SK-MEL-5 (cell line): ENCODE results near the gene RALGAPA1. TPM values are rescaled to one million over a fixed set of nuclear protein-coding genes. Genes with fewer than 3 reads are reported as not detected.
"Not testable (repeated sequence)": the region's sequence is repeated elsewhere in the genome, so short reads cannot be mapped to it uniquely, and the experiment has no call there.

Source experiments
- DNase-seq: peaks from one replicate; pipeline ENCODE4 v3.0.0-alpha.2; 2016; ENCODE audit warnings: low read depth, low spot score
- in situ Hi-C: cut with HindIII; loops from 2 replicates; pipeline ENCODE4 v1.10.0; 2016; ENCODE audit warnings: low sequenced_read_pairs, high pct_unique_total_duplicates, low pct_unique_long_range_greater_than_20kb
- total RNA-seq: library from RNA; depleted of rRNA; stranded (reverse); fragments of >200 nt; shearing (Covaris generic); gene quantifications from 2 replicates; pipeline ENCODE4 v1.2.3, GENCODE V29; 2014

The RALGAPA1 gene
- total RNA-seq, 1 experiment from 2014 or later: 18.7 TPM

DNA sequence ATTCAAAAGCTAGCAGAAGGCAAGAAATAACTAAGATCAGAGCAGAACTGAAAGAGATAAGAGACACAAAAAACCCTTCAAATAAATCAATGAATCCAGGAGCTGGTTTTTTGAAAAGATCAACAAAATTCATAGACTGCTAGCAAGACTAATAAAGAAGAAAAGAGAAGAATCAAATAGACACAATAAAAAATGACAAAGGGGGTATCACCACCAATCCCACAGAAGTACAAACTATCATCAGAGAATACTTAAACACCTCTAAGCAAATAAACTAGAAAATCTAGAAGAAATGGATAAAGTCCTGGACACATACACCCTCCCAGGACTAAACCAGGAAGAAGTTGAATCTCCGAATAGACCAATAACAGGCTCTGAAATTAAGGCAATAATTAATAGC is 189.6 kb downstream of the RALGAPA1 start:
- in situ Hi-C loops, DNase-seq: not testable (repeated sequence)

GRCh38 chr14:35617500-35617899 is 191.6 kb downstream of the RALGAPA1 start:
- in situ Hi-C loops: no loop called here
- no peak for DNase-seq

DNA sequence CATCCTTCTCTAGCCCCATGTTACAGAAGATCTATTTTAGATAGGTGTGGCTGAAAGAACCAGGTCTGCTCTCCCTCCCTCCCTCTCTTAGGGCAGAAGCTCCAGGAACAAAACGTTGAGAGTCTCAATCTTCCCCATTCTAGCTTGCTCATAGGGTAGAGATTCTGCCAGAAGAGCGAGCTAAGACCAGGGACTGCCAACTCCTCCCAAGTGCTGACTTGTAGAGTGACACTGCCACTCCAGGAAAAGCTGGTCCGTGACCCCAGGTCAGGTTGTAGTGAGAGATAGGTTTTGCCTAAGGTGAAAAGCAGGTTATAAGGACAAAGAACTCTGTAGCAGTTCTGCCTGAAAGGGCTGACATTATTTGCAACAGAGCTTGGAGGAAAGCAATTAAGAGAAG is 201.7 kb downstream of the RALGAPA1 start:
- no peak for DNase-seq
- in situ Hi-C loops: no loop called here

DNA sequence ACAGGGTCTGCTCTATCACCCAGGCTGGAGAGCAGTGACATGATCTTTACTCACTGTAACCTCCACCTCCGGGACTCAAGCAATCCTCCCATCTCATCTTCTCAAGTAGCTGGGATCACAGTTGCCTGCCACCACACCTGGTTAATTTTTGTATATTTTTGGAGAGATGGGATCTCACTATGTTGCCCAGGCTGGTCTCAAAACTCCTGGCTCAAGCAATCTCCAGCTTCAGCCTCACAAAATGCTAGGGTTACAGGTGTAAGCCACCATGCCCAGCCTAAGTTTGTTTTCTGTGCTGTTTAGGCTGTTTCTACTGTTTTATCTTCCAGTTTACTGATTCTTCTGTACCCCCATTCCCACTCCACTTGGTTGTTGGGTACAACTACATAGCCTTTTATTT is 208.8 kb downstream of the RALGAPA1 start:
- in situ Hi-C loops: no loop called here
- no peak for DNase-seq

- in situ Hi-C loops: no loop called here
- DNase-seq: no peak
Measured at GRCh38 chr14:35594616-35595015, 214.5 kb downstream of the RALGAPA1 start.

GRCh38 chr14:35587373-35587772 is 221.7 kb downstream of the RALGAPA1 start:
- in situ Hi-C loops, DNase-seq: not testable (repeated sequence)

DNA sequence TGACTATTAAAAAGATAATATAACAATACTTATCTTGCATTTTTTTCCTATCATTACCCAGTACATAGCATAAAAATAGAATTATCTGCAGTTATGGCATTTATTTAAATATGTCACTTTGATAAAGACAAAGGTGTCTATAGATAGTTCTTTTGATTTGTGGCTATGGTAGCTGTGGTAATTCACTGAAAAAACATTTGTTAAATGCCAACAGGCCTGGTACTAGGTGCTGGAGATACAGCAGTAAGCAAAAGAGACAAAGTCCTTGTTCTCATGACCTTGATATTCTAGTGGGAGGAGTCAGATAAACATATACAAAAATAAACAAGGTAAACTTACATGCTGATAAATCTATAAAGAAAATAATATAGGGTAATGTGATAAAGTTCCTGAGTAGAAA is 230.5 kb downstream of the RALGAPA1 start:
- no peak for DNase-seq
- in situ Hi-C loops: no loop called here

DNA sequence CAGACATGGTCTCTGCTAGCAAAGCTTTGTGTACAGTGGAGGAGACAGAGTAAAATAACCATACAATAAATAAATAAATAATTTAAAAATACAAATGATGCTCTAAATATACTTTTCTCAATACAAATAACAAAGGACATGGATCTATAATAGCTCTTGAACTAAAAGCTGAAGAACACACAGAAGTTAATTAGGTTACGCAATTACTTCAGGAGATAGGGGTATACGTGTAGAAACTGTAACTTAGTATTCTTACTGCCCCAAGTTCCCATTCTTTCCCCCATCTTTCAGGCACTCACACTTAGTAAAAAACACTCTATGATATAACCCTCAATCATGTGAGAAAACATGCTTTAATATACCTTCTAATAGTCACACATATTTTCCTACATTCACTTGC is 231.0 kb downstream of the RALGAPA1 start:
- DNase-seq: no peak
- in situ Hi-C loops: no loop called here

DNA sequence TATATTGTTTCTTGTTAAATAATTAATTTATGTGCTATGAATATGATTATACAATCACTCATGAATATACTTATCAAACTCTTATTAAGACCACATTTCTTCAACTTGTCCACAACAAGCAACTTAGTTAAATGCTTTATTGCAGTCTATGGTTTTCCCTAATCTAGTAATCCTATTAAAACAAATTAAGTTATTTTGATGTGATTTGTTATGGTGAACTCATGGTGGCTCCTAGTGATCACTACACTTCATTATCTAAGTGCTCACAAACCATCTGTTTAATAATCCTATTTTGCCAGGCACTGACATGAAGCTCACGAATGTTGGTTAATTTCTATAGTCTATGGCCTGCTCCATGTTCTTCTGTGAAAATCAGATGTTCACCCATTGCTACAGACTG is 232.2 kb downstream of the RALGAPA1 start:
- in situ Hi-C loops: no loop called here
- DNase-seq: no peak

DNA sequence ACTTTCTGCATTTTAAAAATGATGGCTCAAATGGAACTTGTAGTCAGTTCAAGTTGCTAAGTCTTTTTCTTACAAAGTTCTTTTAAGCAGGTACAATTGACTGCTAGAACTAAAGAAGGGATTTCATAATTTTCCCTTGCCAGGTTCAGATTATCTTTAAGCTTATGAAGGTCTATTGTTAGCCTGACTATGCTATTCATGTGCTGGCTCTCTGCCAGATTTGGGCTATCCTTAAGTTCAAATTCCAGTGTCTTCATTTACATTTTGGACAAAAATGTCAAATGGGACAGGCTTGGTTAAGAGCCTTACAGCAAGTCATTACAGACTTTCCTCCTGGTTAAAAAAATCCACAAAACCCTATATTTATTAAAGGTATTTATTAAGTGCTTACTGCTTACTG is 232.8 kb downstream of the RALGAPA1 start:
- DNase-seq: no peak
- in situ Hi-C loops: no loop called here

DNA sequence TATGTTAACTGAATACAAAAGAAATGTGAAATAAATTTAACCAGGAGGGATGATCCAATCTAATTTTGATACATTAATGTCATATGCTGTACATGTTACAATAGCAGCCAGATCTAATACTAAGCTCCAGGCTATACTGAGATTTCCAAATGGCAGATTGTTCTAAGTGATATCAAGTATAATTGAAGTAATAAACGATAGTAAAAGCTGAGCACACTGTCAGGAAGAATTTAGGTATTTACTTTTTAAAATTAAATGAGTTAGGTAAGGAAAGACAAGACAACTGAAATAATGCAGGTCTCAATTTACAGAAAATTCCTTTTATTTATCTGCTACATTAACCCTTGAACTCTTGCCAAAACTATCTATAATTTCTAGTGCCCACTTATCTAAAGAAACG is 235.2 kb downstream of the RALGAPA1 start:
- in situ Hi-C loops: loop anchor here (25.0 kb wide), 2 partner anchors 113 to 137 kb away; no protein-coding TSS in a partner anchor

GRCh38 chr14:35571598-35571997 is 237.5 kb downstream of the RALGAPA1 start:
- in situ Hi-C loops: loop anchor here (25.0 kb wide), 2 partner anchors 116 to 134 kb away; no protein-coding TSS in a partner anchor
- no peak for DNase-seq

More for the DNA sequence above, 235.2 kb downstream of the RALGAPA1 start:
- DNase-seq: no peak

DNA sequence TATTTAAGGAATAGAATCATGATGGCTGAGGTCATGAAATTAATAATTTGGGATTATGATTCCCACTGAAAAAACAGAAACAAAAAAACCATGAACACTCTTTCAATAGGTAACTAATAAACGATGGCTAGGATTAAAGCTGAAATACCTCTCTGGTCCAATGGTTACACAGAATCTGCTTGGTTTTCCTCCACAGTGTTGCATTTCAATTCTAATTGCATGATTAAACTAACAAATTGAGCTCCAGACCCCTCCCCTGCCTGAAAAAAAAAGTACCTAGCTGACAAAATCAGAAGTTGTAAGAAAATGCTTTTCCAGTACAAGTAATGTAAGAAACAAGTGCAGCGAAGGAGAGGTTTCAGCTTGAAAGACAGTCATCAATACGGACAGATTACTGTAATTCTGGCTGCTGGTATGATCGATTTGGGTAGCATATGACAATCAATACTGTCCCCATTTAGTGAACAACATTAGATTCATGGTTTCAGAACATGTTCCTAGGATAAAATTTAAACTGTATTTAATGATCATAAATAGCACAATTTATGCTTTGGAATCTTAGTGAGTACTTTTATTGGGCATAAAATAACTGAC is 243.1 kb downstream of the RALGAPA1 start:
- in situ Hi-C loops: loop anchor here (25.0 kb wide), 2 partner anchors 121 to 129 kb away; no protein-coding TSS in a partner anchor
- no peak for DNase-seq

GRCh38 chr14:35558680-35559079 is 250.4 kb downstream of the RALGAPA1 start:
- DNase-seq: peak; percentile 72
- in situ Hi-C loops: loop anchor here (25.0 kb wide), 2 partner anchors 121 to 129 kb away; no protein-coding TSS in a partner anchor

- in situ Hi-C loops: loop anchor here (25.0 kb wide), 2 partner anchors 120 to 130 kb away; no protein-coding TSS in a partner anchor
Measured at GRCh38 chr14:35557221-35557747, 251.8 kb downstream of the RALGAPA1 start.

DNA sequence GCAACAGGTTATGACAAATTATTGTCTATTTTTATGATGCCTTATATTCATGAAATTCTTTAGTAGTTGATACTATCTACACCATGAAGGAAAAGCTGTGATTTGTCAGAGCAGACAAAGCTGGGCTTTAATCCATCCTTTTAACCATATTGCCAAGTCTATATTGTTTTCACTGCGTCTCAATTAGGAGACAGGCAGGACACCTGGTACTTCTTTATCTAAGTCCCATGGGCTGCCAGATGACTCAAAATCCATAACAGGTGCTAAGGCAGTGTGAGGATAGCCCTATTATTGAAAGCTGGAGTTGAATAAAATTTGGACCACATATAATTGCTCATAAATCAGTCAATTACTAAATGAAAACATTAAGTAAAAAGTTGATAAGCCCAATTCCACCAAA is 252.5 kb downstream of the RALGAPA1 start:
- no peak for DNase-seq
- in situ Hi-C loops: loop anchor here (25.0 kb wide), 2 partner anchors 119 to 131 kb away; no protein-coding TSS in a partner anchor

More at GRCh38 chr14:35557221-35557747, 251.8 kb downstream of the RALGAPA1 start:
- no peak for DNase-seq

- in situ Hi-C loops: loop anchor here (25.0 kb wide), 2 partner anchors 117 to 133 kb away; no protein-coding TSS in a partner anchor
- no peak for DNase-seq
Measured at GRCh38 chr14:35553808-35554207, 255.3 kb downstream of the RALGAPA1 start.

DNA sequence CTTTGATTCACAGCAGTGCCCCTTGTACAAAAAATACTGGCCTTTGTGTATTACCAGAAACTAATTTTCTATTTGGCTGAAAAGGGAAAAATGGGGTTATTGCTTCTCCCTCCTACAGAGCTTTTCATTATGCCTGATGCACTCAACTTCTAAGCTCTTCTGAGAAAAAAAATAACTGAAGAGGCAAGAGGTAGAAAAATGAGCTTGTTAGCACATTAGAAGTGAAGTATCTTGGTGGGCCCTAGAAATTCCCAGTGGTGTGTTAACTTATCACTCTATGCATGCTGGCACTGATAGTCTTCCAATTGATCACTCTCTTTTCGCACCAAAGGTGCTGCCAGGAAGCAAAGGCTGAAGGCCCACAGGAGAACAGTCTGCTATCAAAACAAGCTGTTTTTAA is 258.0 kb downstream of the RALGAPA1 start:
- in situ Hi-C loops: loop anchor here (25.0 kb wide), 2 partner anchors 114 to 136 kb away; no protein-coding TSS in a partner anchor
- DNase-seq: no peak

- in situ Hi-C loops: no loop called here
- DNase-seq: no peak
Measured at GRCh38 chr14:35549551-35549950, 259.5 kb downstream of the RALGAPA1 start.
